ENCODE results near the gene EXPH5. TPM values are rescaled to one million over a fixed set of nuclear protein-coding genes. Genes with fewer than 3 reads are reported as not detected.

Gene EXPH5
- total and polyA plus RNA-seq, 2 donors (not counting 3 experiments of a cell fraction or from before 2014, with no cell fraction given) = 0.03 to 0.09 TPM

DNA sequence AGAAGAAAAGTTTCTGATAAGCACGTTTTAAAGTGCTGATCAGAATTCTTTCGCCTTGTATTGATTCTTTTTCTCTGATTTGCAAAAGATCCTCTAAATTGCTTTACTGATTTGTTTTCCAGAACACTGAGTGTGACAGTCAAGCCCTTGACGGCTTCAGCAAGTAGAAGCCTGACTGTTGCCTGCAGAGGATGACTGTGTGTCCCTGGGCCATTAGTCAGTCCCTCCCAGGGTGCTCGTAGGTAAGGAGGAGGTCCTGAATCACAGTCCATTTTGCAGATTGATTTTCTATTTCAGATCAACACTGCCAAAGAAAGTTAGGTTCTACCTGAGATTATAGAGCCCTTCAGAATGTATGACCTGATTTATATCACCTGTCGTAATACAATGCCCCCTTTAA is 56.8 kb downstream of the EXPH5 start:
- no peak overlapping the region for H3K27ac ChIP-seq (ENCODE audit: insufficient read depth, low read depth, low read length)
- no peaks in the 10 kb centered on the region for H3K36me3 ChIP-seq (ENCODE audit: control insufficient read depth in 2 of 2, extremely low read depth in 1 of 2, insufficient read depth in 2 of 2, low read length in 2 of 2)
- no peaks in the 10 kb centered on the region for H3K79me2 ChIP-seq (ENCODE audit: control insufficient read depth, insufficient read depth, low read length)
- no TSS peak for BruUV-seq (replicated peaks)
- intact Hi-C loops (cut with micrococcal nuclease) (no loop called here), dilution Hi-C loops (cut with MboI; ENCODE audit: extremely low pct_ligation_motif_present, low sequenced_read_pairs) (no loop called here)
- H3K9me1 ChIP-seq (replicated peaks; ENCODE audit: control insufficient read depth, extremely low read depth, insufficient read depth, low read length) = no peaks in the 10 kb centered on the region
- ChIA-PET POLR2A (interaction anchor here (0.6 kb wide), 1 partner anchor 393 kb away, joined by 4 read pairs; no protein-coding TSS in a partner anchor), CTCF (no interaction called here)
- TF ChIP-seq, protein P1, sequence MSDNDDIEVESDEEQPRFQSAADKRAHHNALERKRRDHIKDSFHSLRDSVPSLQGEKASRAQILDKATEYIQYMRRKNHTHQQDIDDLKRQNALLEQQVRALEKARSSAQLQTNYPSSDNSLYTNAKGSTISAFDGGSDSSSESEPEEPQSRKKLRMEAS (IDR thresholded peaks at IDR 0.05; ENCODE audit: insufficient read depth, insufficient read length) = no peak
- TF ChIP-seq FOS (IDR thresholded peaks at IDR 0.05; ENCODE audit: borderline replicate concordance, insufficient read depth, low read length) = no peak
- TF ChIP-seq EZH2 (IDR thresholded peaks at IDR 0.05; ENCODE audit: borderline replicate concordance, low read depth, low read length, severe bottlenecking) = no peak
- TF ChIP-seq JUN (IDR thresholded peaks at IDR 0.05; ENCODE audit: borderline replicate concordance, insufficient read depth, insufficient read length, low read depth) = no peak
- no peak for TF ChIP-seq POLR2A (IDR thresholded peaks at IDR 0.05; ENCODE audit: low read depth, low read length)
- DNase-seq (ENCODE audit: low read depth, low spot score) (no peak), FAIRE-seq (no peak)
- no peaks in the 10 kb centered on the region for H4K20me1 ChIP-seq (replicated peaks; ENCODE audit: control insufficient read depth, extremely low read depth, insufficient read depth, low read length)
- no peak overlapping the region for H3K9ac ChIP-seq (replicated peaks; ENCODE audit: extremely low read depth, insufficient read depth, low read length)
- no peaks in the 10 kb centered on the region for H3K4me1 ChIP-seq (ENCODE audit: control insufficient read depth, extremely low read depth, insufficient read depth, low read length)
- peaks cover 2 to 9% of the 10 kb centered on the region in 2 experiments for H3K27me3 ChIP-seq (ENCODE audit: control insufficient read depth in 2 of 2, insufficient read depth in 2 of 2, low read length in 2 of 2)
- no peak overlapping the region for H3K4me3 ChIP-seq (replicated peaks in 1 of 3; ENCODE audit: insufficient read depth in 1 of 3, low read depth in 1 of 3, low read length in 3 of 3)
- no peak overlapping the region for H3K4me2 ChIP-seq (ENCODE audit: insufficient read depth, low read length)
- no peaks in the 10 kb centered on the region for H3K9me3 ChIP-seq (replicated peaks; ENCODE audit: control insufficient read depth, insufficient read depth, low read length)
- H2AFZ ChIP-seq (ENCODE audit: low read depth, low read length) = no peak overlapping the region

- no peak overlapping the region for H3K4me3 ChIP-seq (replicated peaks in 1 of 3; ENCODE audit: insufficient read depth in 1 of 3, low read depth in 1 of 3, low read length in 3 of 3)
- no peaks in the 10 kb centered on the region for H3K4me1 ChIP-seq (ENCODE audit: control insufficient read depth, extremely low read depth, insufficient read depth, low read length)
- no TSS peak for BruUV-seq (replicated peaks)
- H3K79me2 ChIP-seq (ENCODE audit: control insufficient read depth, insufficient read depth, low read length) = no peaks in the 10 kb centered on the region
- TF ChIP-seq POLR2A (IDR thresholded peaks at IDR 0.05; ENCODE audit: low read depth, low read length) (no peak), CTCF (IDR thresholded peaks at IDR 0.05; ENCODE audit: extremely low read depth in 1 of 2, insufficient read depth in 1 of 2, low read depth in 1 of 2, low read length in 2 of 2) (no peak), POLR2AphosphoS5 (IDR thresholded peaks at IDR 0.05; ENCODE audit: insufficient read depth, low read depth, low read length) (no peak), JUN (IDR thresholded peaks at IDR 0.05; ENCODE audit: borderline replicate concordance, insufficient read depth, insufficient read length, low read depth) (no peak), MYC (IDR thresholded peaks at IDR 0.05; ENCODE audit: low read depth, low read length) (no peak)
- TF ChIP-seq, protein P1 (IDR thresholded peaks at IDR 0.05; ENCODE audit: insufficient read depth, insufficient read length) = no peak
- H3K9me1 ChIP-seq (replicated peaks; ENCODE audit: control insufficient read depth, extremely low read depth, insufficient read depth, low read length) = no peaks in the 10 kb centered on the region
- H3K4me2 ChIP-seq (ENCODE audit: insufficient read depth, low read length) = no peak overlapping the region
- dilution Hi-C loops (cut with MboI; ENCODE audit: extremely low pct_ligation_motif_present, low sequenced_read_pairs) (no loop called here), intact Hi-C loops (cut with micrococcal nuclease) (no loop called here)
- no peak overlapping the region for H2AFZ ChIP-seq (ENCODE audit: low read depth, low read length)
- H3K27me3 ChIP-seq (ENCODE audit: control insufficient read depth in 2 of 2, insufficient read depth in 2 of 2, low read length in 2 of 2) = peaks cover 2 to 9% of the 10 kb centered on the region in 2 experiments
- DNase-seq (ENCODE audit: low read depth, low spot score) (no peak), FAIRE-seq (no peak)
- no peaks in the 10 kb centered on the region for H3K9me3 ChIP-seq (replicated peaks; ENCODE audit: control insufficient read depth, insufficient read depth, low read length)
- no peak overlapping the region for H3K27ac ChIP-seq (ENCODE audit: insufficient read depth, low read depth, low read length)
- ChIA-PET CTCF (interaction anchor here (0.9 kb wide), 1 partner anchor 9 kb away, joined by 3 read pairs; no protein-coding TSS in a partner anchor), POLR2A (no interaction called here)
- no peaks in the 10 kb centered on the region for H3K36me3 ChIP-seq (ENCODE audit: control insufficient read depth in 2 of 2, extremely low read depth in 1 of 2, insufficient read depth in 2 of 2, low read length in 2 of 2)
- no peak overlapping the region for H3K9ac ChIP-seq (replicated peaks; ENCODE audit: extremely low read depth, insufficient read depth, low read length)
- H4K20me1 ChIP-seq (replicated peaks; ENCODE audit: control insufficient read depth, extremely low read depth, insufficient read depth, low read length) = no peaks in the 10 kb centered on the region
Observed at GRCh38 chr11:108535384-108535955, 58.1 kb downstream of the EXPH5 start.
